K562 (cell line): Measurements from ENCODE around the gene VCAN. TPM values are rescaled to one million over a fixed set of nuclear protein-coding genes. Genes with fewer than 3 reads are reported as not detected.

Source experiments
- ATAC-seq: fragments of 200-7000 bp; cut with Tn5 transposase; 3 replicates; pipeline ENCODE4 v1.9.1; 2020; ENCODE audit warnings: moderate library complexity
- BruUV-seq: library from RNA; stranded (reverse); fragments of 400-500 nt; replicated peaks from 2 replicates; lab custom pipeline; 2021; lab: Mats Ljungman, UMichigan
- CTCF ChIA-PET: fragments of 300-600 bp; formaldehyde crosslinking; extraction: SDS; loops from one replicate; lab custom pipeline; 2021; ENCODE audit warnings: low intra/inter-chr PET ratio; lab: Yijun Ruan, JAX
- POLR2A ChIA-PET: fragments of 300-600, 350-650 bp; sonication (Branson Sonifier 250); formaldehyde crosslinking; extraction: SDS; loops from one replicate; lab custom pipeline; 2021; ENCODE audit warnings: antibody characterized with exemption, inconsistent platforms; lab: Yijun Ruan, JAX
- DNase-seq, 4 experiments: peaks; one replicate each; pipeline versions ENCODE4 v3.0.0 to v3.0.0-alpha.2; 2011 to 2018; ENCODE audit warnings: low spot score in 3 of 4, mixed read lengths in 3 of 4; ENCODE audit errors: extremely low read depth in 1 of 4
- FAIRE-seq: peaks from 2 replicates; lab custom pipeline; 2011; peaks lifted over from hg19 to GRCh38; lab: Jason Lieb, UNC
- H2AFZ ChIP-seq: 2 replicates; pipeline ENCODE4 v1.6.0; 2011; ENCODE audit warnings: low read depth, low read length, control low read depth, inconsistent platforms
- H3K27ac ChIP-seq: fragments of 200-600 bp; 3 replicates; pipeline ENCODE4 v1.8.0; 2011; ENCODE audit warnings: low read depth, mild to moderate bottlenecking, control low read depth, inconsistent platforms, low read length, moderate library complexity, mixed read lengths; ENCODE audit errors: extremely low read depth
- H3K27me3 ChIP-seq, 2 experiments: fragments of 300-600 bp in 1 of 2; 2 replicates in 1 of 2; 3 replicates in 1 of 2; pipeline versions ENCODE4 v1.6.0 to v1.8.0; 2011; ENCODE audit warnings: inconsistent platforms in 2 of 2, low read length in 2 of 2, mild to moderate bottlenecking in 1 of 2, mixed read lengths in 1 of 2, moderate library complexity in 1 of 2; ENCODE audit not compliant: control insufficient read depth in 2 of 2, insufficient read depth in 2 of 2
- H3K36me3 ChIP-seq: fragments of 300-600 bp; 3 replicates; pipeline ENCODE4 v1.8.0; 2011; ENCODE audit warnings: mild to moderate bottlenecking, low read length, inconsistent platforms; ENCODE audit not compliant: control insufficient read depth, insufficient read depth
- H3K4me1 ChIP-seq, 2 experiments: fragments of 200-600 bp in 1 of 2; replicated peaks in 1 of 2; 2 replicates in 1 of 2; 3 replicates in 1 of 2; pipeline versions ENCODE4 v1.5.1 to v1.8.0; 2011; ENCODE audit warnings: inconsistent platforms in 2 of 2, low read length in 2 of 2, mild to moderate bottlenecking in 1 of 2, mixed read lengths in 1 of 2, moderate library complexity in 1 of 2; ENCODE audit not compliant: control insufficient read depth in 2 of 2, insufficient read depth in 2 of 2
- H3K4me2 ChIP-seq: 2 replicates; pipeline ENCODE4 v1.6.1; 2011; ENCODE audit warnings: low read length, control low read depth, inconsistent platforms, mixed read lengths; ENCODE audit not compliant: insufficient read depth
- H3K4me3 ChIP-seq: fragments of 200-600 bp; sonication (generic), shearing (Covaris generic); 2 replicates; pipeline ENCODE4 v1.5.1; 2016; ENCODE audit warnings: control low read depth, inconsistent platforms
- H3K79me2 ChIP-seq: fragments of 200-600 bp; 3 replicates; pipeline ENCODE4 v1.8.0; 2011; ENCODE audit warnings: low read length, inconsistent platforms; ENCODE audit not compliant: control insufficient read depth, insufficient read depth
- H3K9ac ChIP-seq, 2 experiments: 2 replicates each; pipeline versions ENCODE4 v1.6.0 to v1.6.1; 2011; ENCODE audit warnings: low read depth in 2 of 2, low read length in 2 of 2, control low read depth in 1 of 2, inconsistent platforms in 1 of 2, mild to moderate bottlenecking in 1 of 2, mixed read lengths in 1 of 2; ENCODE audit not compliant: insufficient read depth in 1 of 2
- H3K9me1 ChIP-seq: one replicate; pipeline ENCODE4 v1.6.0; 2011; ENCODE audit warnings: inconsistent platforms, mild to moderate bottlenecking, low read length, moderate library complexity; ENCODE audit not compliant: control insufficient read depth, insufficient read depth
- H3K9me3 ChIP-seq: replicated peaks from 2 replicates; pipeline ENCODE4 v1.5.1; 2011; ENCODE audit warnings: low read depth, low read length, inconsistent platforms; ENCODE audit not compliant: control insufficient read depth, insufficient read depth
- H4K20me1 ChIP-seq: replicated peaks from 2 replicates; pipeline ENCODE4 v1.6.1; 2011; ENCODE audit warnings: low read length, inconsistent platforms, mixed read lengths; ENCODE audit not compliant: control insufficient read depth, insufficient read depth
- CREBBP ChIP-seq: IDR thresholded peaks from one replicate; pipeline ENCODE4 v1.6.1; 2012; ENCODE audit warnings: low read depth, mild to moderate bottlenecking, control low read depth, inconsistent platforms, low read length
- HDGF ChIP-seq: fragments of 450-650 bp; IDR thresholded peaks from 2 replicates; pipeline ENCODE4 v1.6.1; 2016
- HMG20B ChIP-seq: fragments of 250-450 bp; sonication (Bioruptor Pico); IDR thresholded peaks from 2 replicates; pipeline ENCODE4 v1.5.0; 2021; ENCODE audit warnings: mild to moderate bottlenecking
- KDM4B ChIP-seq, 2 experiments: fragments of 450-650 bp in 1 of 2; sonication (generic) in 1 of 2; IDR thresholded peaks; 2 replicates each; pipeline ENCODE4 v1.6.1; 2016 to 2017; ENCODE audit warnings: borderline replicate concordance in 2 of 2, antibody characterized with exemption in 1 of 2, low read depth in 1 of 2, mild to moderate bottlenecking in 1 of 2
- MAFK ChIP-seq: IDR thresholded peaks from 2 replicates; pipeline ENCODE4 v1.6.1; 2011; ENCODE audit warnings: low read length, improper control_type of control experiment
- MTA3 ChIP-seq: fragments of 450-650 bp; formaldehyde crosslinking; IDR thresholded peaks from 2 replicates; pipeline ENCODE4 v1.6.1; 2017; ENCODE audit warnings: mild to moderate bottlenecking, borderline replicate concordance
- PHF21A ChIP-seq: fragments of 450-650 bp; IDR thresholded peaks from 2 replicates; pipeline ENCODE4 v1.6.1; 2017; ENCODE audit warnings: low read depth, borderline replicate concordance
- POLR2A ChIP-seq: fragments of 450-650 bp; conservative IDR thresholded peaks from 2 replicates; pipeline ENCODE4 v1.6.1; 2016
- XRCC4 ChIP-seq: IDR thresholded peaks from one replicate; pipeline ENCODE4 v1.6.1; 2011; ENCODE audit not compliant: insufficient read depth, insufficient read length; ENCODE audit errors: extremely low read depth
- ZNF76 ChIP-seq: fragments of 250-450 bp; sonication (Bioruptor Pico); IDR thresholded peaks from 2 replicates; pipeline ENCODE4 v1.4.0; 2020; ENCODE audit warnings: mild to moderate bottlenecking, moderate library complexity, borderline replicate concordance
- WGBS: fragments of 100-300 bp; shearing (Covaris generic); methylation state at CpG from one replicate; pipeline ENCODE4 v1.1.6; 2016; ENCODE audit warnings: low coverage, mixed read lengths; ENCODE audit not compliant: insufficient coverage; ENCODE audit errors: missing lambda C conversion rate; 5-methylcytosine and 5-hydroxymethylcytosine counted together
- in situ Hi-C: fragments of 300-500 bp; cut with MboI; formaldehyde crosslinking; loops from 4 replicates; pipeline ENCODE4 v1.15.0; 2018; ENCODE audit warnings: inconsistent platforms, mixed read lengths
- intact Hi-C: fragments of 100-400 bp; cut with micrococcal nuclease; formaldehyde crosslinking; loops from 2 replicates; pipeline ENCODE4 v1.14.2; 2022
- polyA plus RNA-seq, 8 experiments: library from polyadenylated mRNA; depleted of rRNA in 4 of 8; stranded (reverse) in 5 of 8; unstranded in 3 of 8; fragments of >200 nt; fragmentation: Nextera tagmentation in 2 of 8; fragmentation: Illumina TruSeq in 1 of 8; extraction: Ambion mirVana in 2 of 8; extraction: Trizol in 1 of 8; gene quantifications; 2 replicates each; pipeline versions ENCODE4 v1.2.1 to v1.2.3, GENCODE V29; 2011 to 2014; ENCODE audit warnings: inconsistent platforms in 1 of 8, missing spikeins in 1 of 8
- total RNA-seq, 7 experiments: library from RNA; depleted of rRNA in 6 of 7; stranded (reverse); fragments of >200 nt in 6 of 7; fragmentation: Illumina TruSeq in 2 of 7; extraction: Trizol in 2 of 7; gene quantifications; 2 replicates each; pipeline versions ENCODE4 v1.2.1 to v1.2.3, GENCODE V29; 2011 to 2021; ENCODE audit warnings: low replicate concordance in 1 of 7
- TF ChIP-seq, protein P1 (sequence below): sonication (generic); formaldehyde crosslinking; IDR thresholded peaks from 2 replicates; pipeline ENCODE4 v1.8.1; 2022; ENCODE audit warnings: missing genetic modification reagents
- TF ChIP-seq, protein P2 (sequence below): fragments of 450-650 bp; formaldehyde crosslinking; IDR thresholded peaks from 2 replicates; pipeline ENCODE4 v1.4.0; 2020; ENCODE audit warnings: mild to moderate bottlenecking, moderate library complexity

Gene VCAN
- total and polyA plus RNA-seq, 9 of the 15 experiments (the other 6 are each of a cell fraction or from before 2014, with no cell fraction given) = 0.01 to 0.33 (median 0.05) TPM

DNA sequence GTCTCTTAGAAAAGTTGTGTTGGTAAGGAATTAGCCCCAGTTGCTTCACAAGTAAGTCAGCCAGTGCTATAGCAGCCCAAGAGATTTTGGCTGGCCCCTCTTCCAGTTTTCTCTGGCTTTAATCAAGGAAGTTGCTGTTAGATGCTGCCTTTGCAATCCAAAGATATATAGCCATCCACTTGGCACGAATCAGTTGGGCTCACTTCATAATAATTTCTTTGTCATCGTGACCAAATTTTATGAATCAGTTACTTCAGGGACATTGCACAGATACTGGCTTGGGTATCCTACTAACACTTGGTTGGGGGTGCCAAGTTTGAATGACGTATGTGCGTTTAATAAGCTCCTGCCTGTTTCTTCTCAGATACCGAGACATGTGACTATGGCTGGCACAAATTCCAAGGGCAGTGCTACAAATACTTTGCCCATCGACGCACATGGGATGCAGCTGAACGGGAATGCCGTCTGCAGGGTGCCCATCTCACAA, 81.5 kb downstream of the VCAN start:
- H3K27ac ChIP-seq = no peak overlapping the region
- no TSS peak for BruUV-seq
- H3K4me1 ChIP-seq = no peaks in the 10 kb centered on the region
- ChIA-PET POLR2A (no interaction called here), CTCF (no interaction called here)
- no peaks in the 10 kb centered on the region for H3K36me3 ChIP-seq
- H2AFZ ChIP-seq = no peak overlapping the region
- no peaks in the 10 kb centered on the region for H3K9me3 ChIP-seq
- FAIRE-seq (no peak), DNase-seq (no peak), ATAC-seq (no peak)
- H3K27me3 ChIP-seq = no peaks in the 10 kb centered on the region
- no peaks in the 10 kb centered on the region for H3K79me2 ChIP-seq
- H3K4me3 ChIP-seq = no peak overlapping the region
- intact Hi-C loops = no loop called here
- no peaks in the 10 kb centered on the region for H4K20me1 ChIP-seq
- in situ Hi-C loops = no loop called here
- TF ChIP-seq POLR2A (no peak), HMG20B (no peak), PHF21A (no peak), CREBBP (no peak), MTA3 (no peak), ZNF76 (no peak), MAFK (no peak), KDM4B (IDR thresholded peaks at IDR 0.05; ENCODE audit: borderline replicate concordance in 2 of 2, low read depth in 1 of 2) (no peak), HDGF (no peak), XRCC4 (no peak)
- TF ChIP-seq, protein P1, sequence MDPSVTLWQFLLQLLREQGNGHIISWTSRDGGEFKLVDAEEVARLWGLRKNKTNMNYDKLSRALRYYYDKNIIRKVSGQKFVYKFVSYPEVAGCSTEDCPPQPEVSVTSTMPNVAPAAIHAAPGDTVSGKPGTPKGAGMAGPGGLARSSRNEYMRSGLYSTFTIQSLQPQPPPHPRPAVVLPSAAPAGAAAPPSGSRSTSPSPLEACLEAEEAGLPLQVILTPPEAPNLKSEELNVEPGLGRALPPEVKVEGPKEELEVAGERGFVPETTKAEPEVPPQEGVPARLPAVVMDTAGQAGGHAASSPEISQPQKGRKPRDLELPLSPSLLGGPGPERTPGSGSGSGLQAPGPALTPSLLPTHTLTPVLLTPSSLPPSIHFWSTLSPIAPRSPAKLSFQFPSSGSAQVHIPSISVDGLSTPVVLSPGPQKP (CRISPR knock-in tag) = no peak
- TF ChIP-seq, protein P2, sequence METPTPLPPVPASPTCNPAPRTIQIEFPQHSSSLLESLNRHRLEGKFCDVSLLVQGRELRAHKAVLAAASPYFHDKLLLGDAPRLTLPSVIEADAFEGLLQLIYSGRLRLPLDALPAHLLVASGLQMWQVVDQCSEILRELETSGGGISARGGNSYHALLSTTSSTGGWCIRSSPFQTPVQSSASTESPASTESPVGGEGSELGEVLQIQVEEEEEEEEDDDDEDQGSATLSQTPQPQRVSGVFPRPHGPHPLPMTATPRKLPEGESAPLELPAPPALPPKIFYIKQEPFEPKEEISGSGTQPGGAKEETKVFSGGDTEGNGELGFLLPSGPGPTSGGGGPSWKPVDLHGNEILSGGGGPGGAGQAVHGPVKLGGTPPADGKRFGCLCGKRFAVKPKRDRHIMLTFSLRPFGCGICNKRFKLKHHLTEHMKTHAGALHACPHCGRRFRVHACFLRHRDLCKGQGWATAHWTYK (CRISPR knock-in tag) = no peak
- H3K9ac ChIP-seq = no peak overlapping the region
- no peak overlapping the region for H3K4me2 ChIP-seq
- whole genome bisulfite sequencing = 2% methylated on average over 9 of the region's 9 CpGs
- no peaks in the 10 kb centered on the region for H3K9me1 ChIP-seq
